NB4 (cell line): ENCODE results near the gene ATP13A1.
"Not testable (repeated sequence)": the region's sequence is repeated elsewhere in the genome, so short reads cannot be mapped to it uniquely, and the experiment has no call there.

Source experiments
- DNase-seq: peaks from one replicate; pipeline ENCODE4 v3.0.0; 2010; ENCODE audit warnings: low read depth
- H3K4me3 ChIP-seq: one replicate; pipeline ENCODE4 v1.5.1; 2011; ENCODE audit warnings: mild to moderate bottlenecking, low read depth, low read length, moderate library complexity
- CTCF ChIP-seq: IDR thresholded peaks from one replicate; pipeline ENCODE4 v1.5.1; 2012; ENCODE audit warnings: low read depth, low read length
- MAX ChIP-seq: IDR thresholded peaks from 2 replicates; pipeline ENCODE4 v1.6.1; 2011; ENCODE audit warnings: low read depth, low read length
- MYC ChIP-seq: IDR thresholded peaks from 2 replicates; pipeline ENCODE4 v1.6.1; 2011; ENCODE audit warnings: low read depth, low read length
- POLR2A ChIP-seq: IDR thresholded peaks from 2 replicates; pipeline ENCODE4 v1.6.1; 2011; ENCODE audit warnings: mild to moderate bottlenecking; ENCODE audit not compliant: insufficient read length; ENCODE audit errors: extremely low read depth

ATP13A1 gene

GRCh38 chr19:19615086-19615485 lies 48.4 kb downstream of the ATP13A1 start:
- DNase-seq: peak; percentile 37
- TF ChIP-seq MYC (no peak), MAX (no peak), POLR2A (no peak), CTCF (no peak)
- H3K4me3 ChIP-seq: no peak overlapping the region

GRCh38 chr19:19613506-19613905 lies 50.0 kb downstream of the ATP13A1 start:
- DNase-seq: no peak
- no peak overlapping the region for H3K4me3 ChIP-seq
- TF ChIP-seq POLR2A: no peak
- TF ChIP-seq MAX: no peak
- TF ChIP-seq MYC: no peak
- no peak for TF ChIP-seq CTCF

GRCh38 chr19:19610376-19611202 lies 52.9 kb downstream of the ATP13A1 start:
- no peak for TF ChIP-seq POLR2A
- TF ChIP-seq MYC: no peak
- no peak for TF ChIP-seq MAX
- TF ChIP-seq CTCF: no peak
- no peak overlapping the region for H3K4me3 ChIP-seq
- no peak for DNase-seq

GRCh38 chr19:19606686-19607085 lies 56.8 kb downstream of the ATP13A1 start:
- not testable (repeated sequence) for DNase-seq, H3K4me3 ChIP-seq

- peak; percentile 40 for DNase-seq
- H3K4me3 ChIP-seq: no peak overlapping the region
- TF ChIP-seq CTCF (no peak), MAX (no peak), POLR2A (no peak), MYC (no peak)
Measured at GRCh38 chr19:19606021-19606420, 57.5 kb downstream of the ATP13A1 start.

- no peak for TF ChIP-seq POLR2A
- no peak for TF ChIP-seq CTCF
- no peak for TF ChIP-seq MAX
- TF ChIP-seq MYC: no peak
- no peak for DNase-seq
- H3K4me3 ChIP-seq: no peak overlapping the region
Measured at GRCh38 chr19:19602713-19603324, 60.7 kb downstream of the ATP13A1 start.
